Stimulated activated CD8-positive, alpha-beta memory T cell treated with anti-CD3 and anti-CD28 coated beads, Interleukin-2, amount 100 ng/mL, for 48 hours (primary cell): ENCODE measurements around the gene HDGFL2.

Experiments used
- DNase-seq, 2 donors: peaks; one replicate each; pipeline ENCODE4 v3.0.0-alpha.2; 2020; ENCODE audit warnings: low read depth in 2 of 2

Gene HDGFL2

DNA sequence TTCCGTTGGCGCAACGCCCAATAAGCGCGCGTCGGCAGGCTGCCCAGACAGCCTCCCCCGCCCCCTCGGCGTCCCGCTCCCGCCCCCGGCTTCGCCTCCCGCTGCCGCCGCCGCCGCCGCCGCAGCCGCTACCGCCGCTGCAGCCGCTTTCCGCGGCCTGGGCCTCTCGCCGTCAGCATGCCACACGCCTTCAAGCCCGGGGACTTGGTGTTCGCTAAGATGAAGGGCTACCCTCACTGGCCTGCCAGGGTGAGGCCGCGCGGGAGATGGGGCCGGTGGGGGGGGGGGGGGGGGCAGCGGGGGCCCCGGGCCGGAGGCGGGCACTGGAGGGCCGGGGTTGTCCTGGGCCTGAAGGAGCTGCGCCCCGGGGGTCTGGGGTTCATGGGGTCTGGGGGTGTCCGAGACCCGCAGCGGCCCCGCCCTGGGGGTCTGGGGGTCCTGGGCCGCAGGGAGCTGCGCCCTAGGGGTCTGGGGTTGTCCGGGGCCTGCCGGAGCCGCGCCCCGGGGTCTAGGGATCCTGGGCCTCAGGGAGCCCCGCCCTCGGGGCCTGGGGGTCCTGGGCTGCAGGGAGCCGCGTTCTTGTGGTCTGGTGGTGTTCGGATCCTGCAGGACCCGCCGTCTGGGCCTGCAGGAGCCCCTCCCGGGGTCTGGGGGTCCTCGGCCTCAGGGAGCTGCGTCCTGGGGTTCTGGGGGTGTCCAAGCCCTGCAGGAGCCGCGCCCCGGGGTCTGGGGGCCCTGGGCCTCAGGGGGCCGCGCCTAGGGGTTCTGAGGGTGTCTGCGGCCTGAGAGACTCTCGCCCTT is at the start of gene HDGFL2:
TSS of gene HDGFL2 (plus strand) at position 124 of the 801 bp plus-strand sequence. CDS start at position 178, 54 bp downstream.
- DNase-seq = peak in 1 of 2 donors; percentile 94

GRCh38 chr19:4423416-4424126 is 48.5 kb upstream of the HDGFL2 start:
- DNase-seq = no peak

DNA sequence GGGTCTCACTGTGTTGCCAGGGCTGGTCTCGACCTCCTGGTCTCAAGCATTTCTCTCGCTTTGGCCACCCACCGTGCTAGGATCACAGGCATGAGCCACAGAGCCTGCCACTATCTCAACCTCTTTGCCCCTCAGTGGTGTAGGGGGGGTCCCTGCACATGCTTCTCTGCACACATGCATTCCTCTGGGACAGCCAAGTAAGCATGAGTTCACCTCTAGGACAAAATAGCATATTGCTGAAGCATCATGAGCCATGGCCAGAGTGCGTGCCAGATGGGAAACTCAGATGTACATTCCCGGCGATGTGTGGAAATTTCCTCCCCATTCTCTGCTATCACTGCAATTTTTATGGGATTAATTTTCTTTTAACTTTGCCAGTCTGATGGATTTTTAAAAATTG is 46.6 kb upstream of the HDGFL2 start:
- no peak for DNase-seq

DNA sequence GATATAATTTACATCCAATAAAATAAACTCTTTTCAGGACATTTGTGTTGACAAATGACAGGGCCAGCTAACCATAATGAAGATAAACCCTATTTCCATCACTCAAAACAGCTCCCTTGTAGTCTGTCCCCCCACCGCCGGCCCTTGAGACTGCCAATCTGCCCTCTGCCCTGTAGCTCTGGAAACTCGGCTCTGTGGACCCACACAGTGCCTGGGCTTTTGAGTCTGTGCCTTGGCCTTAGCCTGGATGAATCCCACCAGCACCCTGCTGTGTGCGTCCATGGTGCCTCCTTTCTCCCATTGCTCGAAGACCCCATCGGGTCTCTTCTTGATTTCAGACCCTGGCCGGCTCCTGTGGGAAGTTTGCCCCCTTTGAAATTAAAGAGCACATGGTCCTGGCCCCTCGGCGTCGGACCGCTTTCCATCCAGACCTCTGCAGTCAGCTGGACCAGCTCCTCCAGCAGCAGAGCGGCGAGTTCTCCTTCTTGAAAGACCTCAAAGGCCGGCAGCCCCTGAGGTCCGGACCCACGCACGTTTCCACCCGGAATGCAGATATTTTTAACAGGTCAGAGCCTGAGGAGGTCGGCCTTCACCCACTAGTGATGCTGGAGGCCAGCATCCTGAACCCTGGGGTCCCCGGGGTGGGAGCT is 43.6 kb upstream of the HDGFL2 start:
- DNase-seq = no peak

DNA sequence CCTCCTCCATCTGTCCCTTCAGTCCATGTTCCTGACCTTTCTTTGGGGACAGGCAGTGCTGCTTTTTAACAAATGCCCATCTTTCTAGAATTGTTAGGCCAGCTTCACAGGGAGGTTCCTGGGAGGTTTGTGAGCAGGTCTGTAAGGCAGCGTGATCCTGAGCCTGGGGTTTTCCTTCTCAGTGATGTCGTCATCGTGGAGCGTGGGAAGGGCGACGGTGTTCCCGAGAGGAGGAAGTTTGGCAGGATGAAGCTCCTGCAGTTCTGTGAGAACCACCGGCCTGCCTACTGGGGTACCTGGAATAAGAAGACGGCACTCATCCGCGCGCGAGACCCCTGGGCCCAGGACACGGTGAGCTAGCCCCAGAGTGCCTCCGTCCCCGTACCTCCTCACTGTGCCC is 42.8 kb upstream of the HDGFL2 start:
- no peak for DNase-seq

DNA sequence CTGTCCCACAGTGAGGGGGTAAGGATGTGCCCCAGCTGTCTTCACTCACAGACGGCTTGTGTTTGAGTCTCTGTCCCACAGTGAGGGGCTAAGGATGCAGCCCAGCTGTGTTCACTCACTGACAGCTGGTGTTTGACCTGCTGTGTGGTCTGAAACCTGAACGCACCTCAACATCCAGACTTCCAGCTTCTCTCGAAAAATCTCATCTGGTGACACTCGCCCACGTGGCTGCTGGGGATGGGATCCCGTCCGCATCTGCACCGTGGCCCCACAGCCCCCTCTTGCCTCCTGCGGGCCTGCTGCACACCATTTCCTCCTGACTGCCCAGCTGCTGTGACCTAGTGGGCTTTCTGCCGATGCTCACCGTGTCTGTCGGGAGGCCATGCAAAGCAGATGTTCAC is 42.3 kb upstream of the HDGFL2 start:
- no peak for DNase-seq

GRCh38 chr19:4430760-4431159 is 41.3 kb upstream of the HDGFL2 start:
- no peak for DNase-seq

DNA sequence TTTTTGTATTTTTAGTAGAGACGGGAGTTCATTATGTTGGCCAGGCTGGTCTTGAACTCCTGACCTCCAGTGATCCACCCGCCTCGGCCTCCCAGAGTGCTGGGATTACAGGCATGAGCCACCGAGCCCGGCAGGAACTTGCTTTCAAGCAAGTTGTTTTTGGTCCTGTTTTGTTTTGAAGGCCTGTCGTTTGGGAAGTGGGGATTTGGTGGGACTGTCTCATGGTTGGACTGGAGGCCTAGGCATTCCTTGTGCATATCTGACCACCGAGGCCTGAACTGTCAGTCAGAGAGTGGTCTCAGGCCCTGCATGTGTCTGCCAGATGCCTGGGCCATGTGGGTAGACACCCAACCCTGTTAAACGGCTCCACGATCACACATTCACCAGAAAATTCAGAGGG is 40.8 kb upstream of the HDGFL2 start:
- DNase-seq = no peak

DNA sequence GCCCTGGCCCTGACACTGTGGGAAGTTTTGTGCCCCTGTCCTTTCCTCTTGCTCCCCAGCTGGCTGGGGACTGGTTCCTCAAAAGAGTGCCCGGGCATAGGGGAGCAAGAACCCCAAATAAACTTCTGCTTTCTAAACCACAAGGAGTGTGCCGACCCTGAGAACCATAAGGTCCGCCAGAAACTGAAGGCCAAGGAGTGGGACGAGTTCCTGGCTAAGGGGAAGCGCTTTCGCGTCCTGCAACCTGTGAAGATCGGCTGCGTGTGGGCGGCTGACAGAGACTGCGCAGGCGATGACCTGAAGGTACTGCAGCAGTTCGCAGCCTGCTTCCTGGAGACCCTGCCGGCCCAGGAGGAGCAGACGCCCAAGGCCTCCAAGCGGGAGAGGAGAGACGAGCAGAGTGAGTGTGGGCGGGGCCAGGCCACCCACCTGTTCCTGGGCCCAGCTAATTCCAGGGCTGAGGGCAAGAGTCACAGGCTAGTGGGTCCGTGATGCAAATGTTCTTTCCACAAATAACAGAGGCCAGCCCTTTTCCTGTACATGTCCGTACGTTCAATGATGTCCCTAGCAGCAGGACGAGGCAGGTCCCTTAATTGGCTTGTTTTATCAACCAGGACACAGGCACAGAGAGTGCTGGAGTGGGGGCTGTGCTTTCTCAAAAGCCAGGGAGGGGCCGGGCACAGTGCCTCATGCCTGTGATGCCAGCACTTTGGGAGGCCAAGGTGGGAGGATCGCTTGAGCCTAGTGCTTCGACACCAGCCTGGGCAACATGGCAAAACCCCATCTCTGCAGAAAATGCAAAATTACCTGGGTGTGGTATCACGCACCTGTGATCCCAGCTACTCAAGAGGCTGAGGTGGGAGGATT is 40.1 kb upstream of the HDGFL2 start:
- no peak for DNase-seq

GRCh38 chr19:4432918-4433506 is 39.1 kb upstream of the HDGFL2 start:
- no peak for DNase-seq

- no peak for DNase-seq
Observed at GRCh38 chr19:4434391-4434790, 37.7 kb upstream of the HDGFL2 start.

DNA sequence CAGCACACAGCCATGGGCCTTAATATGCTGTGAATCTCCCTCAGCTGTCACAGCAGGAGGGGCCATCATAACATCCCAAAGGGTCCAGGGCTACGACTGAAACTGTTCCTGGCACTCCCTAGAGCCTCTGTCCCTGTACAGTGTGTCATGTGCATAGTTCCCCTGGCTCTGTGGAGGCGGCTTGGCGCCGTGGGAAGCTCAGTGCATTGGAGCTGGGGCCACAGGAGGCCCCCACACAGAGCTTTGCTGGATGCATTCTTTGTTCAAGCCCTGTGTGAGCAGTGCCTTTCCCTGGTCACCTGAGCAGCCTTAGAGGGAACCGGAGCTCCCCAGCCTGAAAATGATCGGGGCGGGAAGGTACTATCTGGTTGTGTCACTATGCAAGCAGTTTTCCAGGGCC is 35.9 kb upstream of the HDGFL2 start:
- DNase-seq = no peak

- DNase-seq = no peak
Observed at GRCh38 chr19:4437103-4437502, 35.0 kb upstream of the HDGFL2 start.

DNA sequence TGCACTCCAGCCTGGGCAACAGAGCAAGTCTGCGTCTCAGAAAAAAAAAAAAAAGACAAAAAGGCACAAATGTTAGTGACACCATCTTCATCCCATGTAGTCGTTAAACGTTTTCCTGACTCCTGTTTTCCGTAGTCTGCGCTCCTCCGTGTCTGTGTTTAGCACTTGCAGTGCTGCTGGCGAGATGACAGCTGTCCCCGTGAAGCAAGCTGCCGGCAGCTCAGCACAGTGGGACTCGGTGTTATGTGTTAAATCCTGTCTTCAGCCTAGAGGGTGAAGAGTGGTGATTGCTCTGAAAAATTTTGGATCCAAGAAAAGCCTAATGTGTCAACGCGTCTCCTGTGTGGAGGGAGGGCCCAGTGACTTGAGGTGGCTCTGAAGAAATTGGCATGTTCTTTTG is 32.9 kb upstream of the HDGFL2 start:
- DNase-seq = no peak

GRCh38 chr19:4441994-4442818 is 29.9 kb upstream of the HDGFL2 start:
- DNase-seq = no peak

DNA sequence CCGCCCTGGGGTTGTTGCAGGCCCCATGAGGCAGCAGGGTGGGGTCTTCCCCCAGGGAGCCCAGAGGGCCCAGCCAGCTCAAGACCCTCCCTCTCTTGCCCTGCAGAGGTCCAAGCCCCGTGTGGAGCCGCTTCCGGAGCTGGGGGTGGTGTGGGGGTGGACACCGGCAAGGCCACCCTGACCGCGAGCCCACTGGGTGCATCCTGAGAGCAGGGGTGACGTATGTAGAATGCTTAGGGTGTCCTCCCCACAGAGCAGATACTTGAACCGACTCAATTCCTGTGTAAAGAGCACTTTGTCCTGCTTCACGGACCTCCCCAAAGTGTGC is 29.3 kb upstream of the HDGFL2 start:
- DNase-seq = no peak

DNA sequence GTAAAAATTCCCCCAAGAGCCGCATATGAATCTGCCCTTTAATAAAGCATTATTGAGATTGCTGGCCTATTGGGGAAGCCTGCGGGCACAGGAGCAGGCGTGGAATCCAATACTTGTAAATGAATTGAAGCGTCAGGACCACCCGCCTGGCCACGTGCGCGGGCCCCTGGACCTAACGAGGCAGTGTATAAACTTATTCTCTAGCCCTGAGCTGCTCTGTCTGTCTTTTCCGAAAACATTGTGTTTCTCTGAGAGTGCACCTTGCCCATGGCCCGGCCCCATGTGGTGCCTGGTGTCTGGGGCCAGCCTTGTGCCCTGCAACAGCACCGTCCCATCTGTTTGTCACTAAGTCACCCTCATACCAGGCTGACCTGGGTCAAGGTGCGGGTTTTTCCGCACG is 28.9 kb upstream of the HDGFL2 start:
- DNase-seq = no peak

- no peak for DNase-seq
Observed at GRCh38 chr19:4443966-4444764, 27.9 kb upstream of the HDGFL2 start.

DNA sequence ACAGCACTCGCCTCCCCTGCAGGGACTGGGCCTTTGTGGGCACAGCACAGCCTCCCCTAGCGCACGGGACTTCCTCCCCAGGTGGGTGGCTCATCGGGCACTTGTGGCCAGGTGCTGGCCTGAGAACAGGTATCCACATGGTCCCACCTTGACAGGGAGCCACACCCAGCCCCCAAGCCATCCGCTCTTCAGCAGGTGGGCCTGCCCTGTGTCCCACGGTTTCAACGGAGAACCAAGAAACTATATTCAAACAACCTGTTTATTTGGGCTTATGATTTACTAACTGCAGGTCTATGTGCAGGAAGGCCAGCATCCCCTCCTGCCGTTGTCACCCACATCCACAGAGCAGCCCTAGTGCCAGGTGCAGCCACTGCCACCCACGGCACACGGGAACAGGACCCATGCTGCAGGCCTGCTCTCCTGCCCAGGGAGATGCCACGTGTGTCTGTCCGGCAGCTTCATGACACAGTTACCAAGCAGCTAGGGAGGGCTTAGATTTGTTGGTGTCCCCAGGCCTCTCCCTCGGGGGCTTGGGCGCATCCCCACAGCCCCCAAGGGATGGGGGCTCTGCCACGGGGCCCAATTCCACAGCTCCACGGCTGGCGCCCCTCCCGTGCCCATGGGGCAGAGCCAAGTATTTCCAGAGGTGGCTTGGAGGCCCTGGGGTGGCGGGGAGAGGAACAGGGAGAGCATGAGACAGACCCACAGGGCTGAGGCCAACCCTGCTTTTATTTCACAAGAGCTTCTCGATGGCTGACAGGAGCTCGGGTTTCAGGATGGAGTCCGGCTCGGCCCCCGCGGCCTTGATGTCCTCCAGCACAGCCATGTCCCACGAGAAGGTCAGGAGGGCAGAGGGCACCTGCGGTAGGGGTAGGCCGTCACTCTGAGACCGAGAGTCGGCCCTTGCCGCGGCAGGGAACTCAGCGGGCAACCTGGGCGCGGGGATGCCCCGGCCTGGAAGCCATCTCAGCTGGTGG is 27.0 kb upstream of the HDGFL2 start:
- no peak for DNase-seq
